ENCODE data around the gene MCAM. TPM values are rescaled to one million over a fixed set of nuclear protein-coding genes. Genes with fewer than 3 reads are reported as not detected.

The MCAM gene
- total RNA-seq, 4 donors from 2014 or later: 27.5 to 112 (median 66.2) TPM

- H3K27me3 ChIP-seq: no peaks in the 10 kb centered on the region
These were observed 2.8 kb upstream of the MCAM start for GRCh38 chr11:119319700-119320239.

GRCh38 chr11:119319136-119319699 lies 2.3 kb upstream of the MCAM start:
- no peaks in the 10 kb centered on the region for H3K36me3 ChIP-seq
- no peaks in the 10 kb centered on the region for H3K27me3 ChIP-seq
- no peak overlapping the region for H3K4me3 ChIP-seq
- no peaks in the 10 kb centered on the region for H3K9me3 ChIP-seq
- TF ChIP-seq CTCF (IDR thresholded peaks at IDR 0.05) (no peak), POLR2A (IDR thresholded peaks at IDR 0.05) (no peak)
- H3K4me1 ChIP-seq: peaks cover 0 to 44% (median 23%) of the 10 kb centered on the region in 4 donors
- DNase-seq: no peak
- H3K27ac ChIP-seq: peak overlapping the region; percentile 68 to 87 (median 78)

More at GRCh38 chr11:119319700-119320239, 2.8 kb upstream of the MCAM start:
- TF ChIP-seq POLR2A (IDR thresholded peaks at IDR 0.05): no peak
- TF ChIP-seq CTCF (IDR thresholded peaks at IDR 0.05): no peak
- no peaks in the 10 kb centered on the region for H3K9me3 ChIP-seq
- no peak overlapping the region for H3K4me3 ChIP-seq
- peak overlapping the region; percentile 68 to 87 (median 78) for H3K27ac ChIP-seq
- DNase-seq: no peak
- no peaks in the 10 kb centered on the region for H3K36me3 ChIP-seq
- peaks cover 0 to 42% (median 22%) of the 10 kb centered on the region in 4 donors for H3K4me1 ChIP-seq

GRCh38 chr11:119318240-119319135 lies 1.6 kb upstream of the MCAM start:
- Histone ChIP-seq H3K4me3 (no peak overlapping the region), H3K36me3 (no peaks in the 10 kb centered on the region), H3K4me1 (peaks cover 0 to 44% (median 23%) of the 10 kb centered on the region in 4 donors), H3K27me3 (no peaks in the 10 kb centered on the region), H3K9me3 (no peaks in the 10 kb centered on the region), H3K27ac (peak overlapping the region; percentile 68 to 87 (median 78))
- peak; percentile 49 to 84 (median 51) for DNase-seq
- TF ChIP-seq CTCF (IDR thresholded peaks at IDR 0.05) (no peak), POLR2A (IDR thresholded peaks at IDR 0.05) (peak in 1 of 2 donors; percentile 52)

GRCh38 chr11:119317592-119318239 lies 786 bp upstream of the MCAM start:
- peaks cover 0 to 44% (median 23%) of the 10 kb centered on the region in 4 donors for H3K4me1 ChIP-seq
- H3K4me3 ChIP-seq: peak overlapping the region in 3 of 4 donors; percentile 23 to 61 (median 56)
- H3K9me3 ChIP-seq: no peaks in the 10 kb centered on the region
- H3K36me3 ChIP-seq: no peaks in the 10 kb centered on the region
- peak overlapping the region; percentile 68 to 87 (median 78) for H3K27ac ChIP-seq
- TF ChIP-seq CTCF (IDR thresholded peaks at IDR 0.05): no peak
- no peak for TF ChIP-seq POLR2A (IDR thresholded peaks at IDR 0.05)
- DNase-seq: no peak
- no peaks in the 10 kb centered on the region for H3K27me3 ChIP-seq

DNA sequence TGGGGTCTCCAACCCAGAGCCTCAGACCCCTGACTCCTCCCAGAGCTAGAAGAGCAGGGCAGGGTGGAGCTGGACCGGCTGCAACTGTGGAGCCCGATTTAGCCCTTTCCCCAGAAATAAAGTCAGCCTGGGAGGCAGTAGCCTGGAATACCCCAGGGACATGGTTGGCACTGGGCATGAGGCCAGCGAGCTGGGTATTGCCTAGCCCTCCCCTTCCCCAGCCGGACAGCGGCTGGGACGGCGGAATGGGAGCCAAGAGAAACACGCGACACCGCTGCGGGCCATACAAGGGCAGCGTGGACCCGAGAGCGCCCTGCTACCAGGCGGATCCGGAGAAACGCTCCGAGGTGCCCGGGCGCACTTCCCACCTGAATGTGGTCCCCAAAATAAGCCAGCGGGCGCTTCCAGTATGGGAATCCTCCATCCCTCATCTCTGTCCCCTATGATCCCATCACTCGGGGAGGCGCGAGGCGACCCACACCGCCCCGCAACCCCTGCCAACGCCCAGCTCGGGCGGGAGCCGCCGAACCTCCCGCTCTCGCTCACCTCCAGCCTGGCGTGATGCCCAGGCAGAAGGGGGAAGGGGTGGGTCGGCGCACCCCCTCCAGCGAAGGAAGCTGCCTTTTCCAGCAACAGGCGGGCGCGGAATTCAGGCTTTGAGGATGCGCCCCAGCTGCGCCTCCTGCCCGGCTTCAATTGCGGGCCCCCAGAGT lies 758 bp downstream of the MCAM start:
- DNase-seq: no peak
- peaks cover 0 to 35% (median 21%) of the 10 kb centered on the region in 4 donors for H3K4me1 ChIP-seq
- H3K27ac ChIP-seq: peak overlapping the region; percentile 51 to 87 (median 74)
- H3K9me3 ChIP-seq: no peaks in the 10 kb centered on the region
- peak overlapping the region; percentile 23 to 61 (median 48) for H3K4me3 ChIP-seq
- H3K36me3 ChIP-seq: peaks cover 0 to 15% (median 0%) of the 10 kb centered on the region in 3 donors
- H3K27me3 ChIP-seq: no peaks in the 10 kb centered on the region
- TF ChIP-seq CTCF (IDR thresholded peaks at IDR 0.05) (no peak), POLR2A (IDR thresholded peaks at IDR 0.05) (no peak)

Measured in Peyer's patch (tissue), 4 donors.